Activated CD8-positive, alpha-beta memory T cell treated with anti-CD3 and anti-CD28 coated beads, Interleukin-2, amount 50 U/mL, for 1 hour (primary cell): ENCODE results near the gene RABL2A.
"Not testable (repeated sequence)": the region's sequence is repeated elsewhere in the genome, so short reads cannot be mapped to it uniquely, and the experiment has no call there.

Source experiments
- DNase-seq: peaks from one replicate; pipeline ENCODE4 v3.0.0-alpha.2; 2020; ENCODE audit errors: extremely low read depth

Gene RABL2A

GRCh38 chr2:113685471-113685870, 58.4 kb downstream of the RABL2A start:
- DNase-seq = no peak

GRCh38 chr2:113686537-113686936, 59.5 kb downstream of the RABL2A start:
- no peak for DNase-seq

- not testable (repeated sequence) for DNase-seq
Measured at GRCh38 chr2:113690871-113691270, 63.8 kb downstream of the RABL2A start.
